HG02623 (cell line): ENCODE measurements around the gene GTF2A1.
A peak's percentile ranks its signal among the peaks of the same experiment; 100 is the strongest.
"Not testable (repeated sequence)": the region's sequence is repeated elsewhere in the genome, so short reads cannot be mapped to it uniquely, and the experiment has no call there.

Source experiments
- ATAC-seq: cut with Tn5 transposase; IDR thresholded peaks from one replicate; pipeline ENCODE4 v1.9.1; 2021; ENCODE audit warnings: moderate library complexity; ENCODE audit not compliant: unreplicated experiment

GTF2A1 gene

GRCh38 chr14:81220830-81221578 lies at the start of gene GTF2A1:
TSS of gene GTF2A1 (minus strand) at chr14:81220959. CDS start at chr14:81220518, 441 bp downstream.
- peak; percentile 65 for ATAC-seq

- no peak for ATAC-seq
These were observed 49.2 kb upstream of the GTF2A1 start for GRCh38 chr14:81269979-81270375.

GRCh38 chr14:81269100-81269978 lies 48.6 kb upstream of the GTF2A1 start:
- peak; percentile 83 for ATAC-seq

DNA sequence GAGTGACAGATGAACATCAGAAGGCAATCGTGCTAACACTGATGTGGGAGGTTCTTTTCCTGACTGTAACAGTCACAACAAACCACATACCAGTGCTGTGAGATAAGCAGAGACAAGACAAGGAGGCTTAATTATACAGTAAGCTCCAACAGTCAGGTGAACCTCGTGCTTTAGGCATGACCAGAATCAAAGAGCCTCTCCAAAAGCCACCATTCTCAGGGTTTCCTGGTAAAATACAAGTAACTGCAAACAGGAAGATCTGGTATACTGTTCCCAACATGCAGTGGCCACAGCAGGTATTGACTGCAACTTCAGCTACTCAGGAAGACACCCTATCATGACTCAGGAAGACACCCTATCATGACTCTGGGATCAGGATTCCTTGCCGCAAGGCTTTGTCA lies 47.3 kb upstream of the GTF2A1 start:
- no peak for ATAC-seq

- ATAC-seq, result no peak
These were observed 44.9 kb upstream of the GTF2A1 start for GRCh38 chr14:81265636-81266169.

GRCh38 chr14:81264671-81265070 lies 43.9 kb upstream of the GTF2A1 start:
- no peak for ATAC-seq

DNA sequence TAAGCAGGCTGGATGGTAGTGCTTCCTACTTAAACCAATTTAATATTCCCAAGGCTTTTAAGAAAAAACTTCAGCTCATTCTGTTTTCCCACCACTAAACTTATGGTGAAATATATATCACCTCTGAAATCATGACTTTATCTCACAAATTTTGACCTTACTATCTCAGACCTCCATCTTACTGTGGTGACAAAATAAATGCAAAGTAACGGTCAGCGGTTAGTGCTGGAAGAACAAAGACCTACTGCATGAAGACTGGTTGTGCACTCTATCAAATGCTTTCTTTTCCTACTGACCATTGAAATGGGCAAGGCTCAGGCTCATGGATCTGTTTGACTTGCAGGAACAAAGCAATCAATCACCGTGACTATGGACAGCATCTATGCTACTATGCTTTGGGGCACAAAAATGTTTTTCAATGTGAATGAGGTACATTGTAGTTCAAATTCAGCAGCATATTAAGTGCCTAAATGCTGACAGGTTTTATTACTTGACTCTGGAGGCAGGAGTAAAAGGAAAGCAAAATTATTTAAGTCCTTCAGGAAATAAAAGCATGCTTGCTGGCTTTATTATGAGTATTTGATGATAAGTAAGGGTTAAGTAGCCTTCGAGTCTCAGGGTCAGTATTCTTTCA lies 43.1 kb upstream of the GTF2A1 start:
- no peak for ATAC-seq

- no peak for ATAC-seq
These were observed 40.4 kb upstream of the GTF2A1 start for GRCh38 chr14:81261176-81261575.

DNA sequence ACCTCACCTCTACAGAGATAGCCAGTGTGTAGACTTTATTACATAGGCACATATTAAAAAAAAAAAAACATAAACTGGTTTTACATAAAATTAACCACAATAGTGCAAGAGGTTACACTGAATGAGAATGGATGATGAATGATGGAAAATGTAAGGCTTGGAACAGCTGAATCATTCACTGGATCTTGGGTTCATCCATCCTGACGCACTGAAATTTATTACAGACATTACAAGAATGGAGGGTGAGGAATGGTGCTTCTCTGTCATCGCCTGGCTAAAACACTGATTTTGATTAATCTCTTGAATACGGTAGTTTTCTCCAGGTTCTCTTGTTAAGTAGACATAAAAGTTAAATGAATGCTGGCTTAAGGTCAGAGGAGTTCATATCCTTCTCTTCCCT lies 40.0 kb upstream of the GTF2A1 start:
- ATAC-seq, result no peak

GRCh38 chr14:81256289-81256960 lies 35.7 kb upstream of the GTF2A1 start:
- peak; percentile 69 for ATAC-seq

- no peak for ATAC-seq
These were observed 31.5 kb upstream of the GTF2A1 start for GRCh38 chr14:81252278-81252677.

DNA sequence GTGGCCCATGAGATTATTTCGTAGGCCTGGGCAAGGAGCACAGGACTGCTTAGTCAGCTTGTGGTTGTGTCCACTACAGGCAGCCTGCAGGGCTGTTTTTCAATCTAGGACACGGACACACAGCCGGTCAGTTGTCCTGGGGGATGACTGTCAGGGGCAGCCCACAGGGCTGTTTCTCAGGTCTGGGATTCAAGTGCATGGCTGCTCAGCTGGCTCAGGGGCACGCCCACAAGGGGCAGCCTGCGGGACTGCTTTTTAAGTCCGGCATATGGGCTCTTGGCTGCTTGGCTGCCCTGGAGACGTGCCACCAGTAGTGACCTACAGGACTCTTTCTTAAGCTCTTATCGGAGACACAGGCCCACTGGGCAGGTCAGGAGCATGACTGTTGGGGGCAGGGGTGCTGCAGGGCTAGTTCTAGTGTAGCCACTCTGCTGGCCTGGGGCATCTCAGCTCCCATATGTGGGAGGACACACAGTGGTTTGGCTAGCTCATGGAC lies 26.6 kb upstream of the GTF2A1 start:
- ATAC-seq, result no peak

GRCh38 chr14:81246461-81247270 lies 25.9 kb upstream of the GTF2A1 start:
- no peak for ATAC-seq

GRCh38 chr14:81245771-81246170 lies 25.0 kb upstream of the GTF2A1 start:
- no peak for ATAC-seq

GRCh38 chr14:81244431-81244830 lies 23.7 kb upstream of the GTF2A1 start:
- not testable (repeated sequence) for ATAC-seq

DNA sequence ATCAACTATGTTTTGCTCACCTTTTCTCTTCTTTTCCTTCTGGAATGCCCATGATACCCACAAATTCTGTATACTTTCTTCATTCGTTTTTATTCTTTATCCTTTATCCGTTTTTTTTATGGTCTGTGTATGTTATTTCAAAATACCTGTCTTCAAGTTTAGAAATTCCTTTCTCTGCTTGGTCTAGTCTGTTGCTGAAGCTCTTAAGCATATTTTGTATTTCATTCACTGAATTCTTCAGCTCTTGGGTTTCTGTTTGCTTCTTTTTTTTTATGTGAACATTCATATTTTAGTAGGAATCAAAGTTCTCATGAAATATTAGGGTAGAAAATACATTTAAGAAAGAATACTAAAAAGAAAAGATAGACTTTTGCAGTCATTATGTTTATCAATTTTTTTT lies 22.7 kb upstream of the GTF2A1 start:
- no peak for ATAC-seq

- ATAC-seq, result not testable (repeated sequence)
These were observed 16.1 kb upstream of the GTF2A1 start for GRCh38 chr14:81236849-81237248.

DNA sequence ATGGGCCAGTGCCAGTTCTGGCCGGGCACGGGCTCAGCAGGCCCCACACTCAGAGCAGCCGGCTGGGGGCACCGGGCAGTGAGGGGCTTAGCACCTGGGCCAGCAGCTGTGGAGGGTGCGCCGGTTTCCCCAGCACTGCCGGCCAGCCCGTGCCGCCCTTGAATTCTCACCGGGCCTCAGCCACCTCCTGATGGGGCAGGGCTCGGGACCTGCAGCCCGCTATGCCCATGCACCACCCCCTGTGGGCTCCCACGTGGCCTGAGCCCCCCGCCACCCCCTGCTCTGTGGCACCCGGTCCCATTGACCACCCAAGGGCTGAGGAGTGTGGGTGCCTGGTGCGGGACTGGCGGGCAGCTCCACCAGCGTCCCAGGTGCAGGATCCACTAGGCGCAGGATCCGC lies 15.4 kb upstream of the GTF2A1 start:
- no peak for ATAC-seq

DNA sequence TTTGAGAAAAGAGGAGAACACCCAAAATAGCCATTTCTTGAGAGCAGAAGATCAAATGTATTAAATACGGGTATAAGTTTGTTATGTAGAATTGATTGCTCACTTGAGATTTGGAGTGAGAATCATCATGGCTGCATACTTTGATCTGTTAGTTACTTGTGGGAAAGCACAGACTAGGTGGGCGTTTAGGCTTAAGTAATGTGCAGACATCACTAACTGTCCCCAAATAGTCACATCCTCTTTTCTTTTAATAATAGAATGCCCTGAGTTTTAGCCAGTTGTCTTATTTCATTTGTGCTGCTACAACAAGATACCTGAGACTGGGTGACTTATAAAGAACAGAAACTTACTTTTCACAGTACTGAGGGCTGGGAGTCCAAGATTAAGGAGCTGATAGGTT lies 14.3 kb upstream of the GTF2A1 start:
- peak; percentile 58 for ATAC-seq

- ATAC-seq, result no peak
These were observed 13.5 kb upstream of the GTF2A1 start for GRCh38 chr14:81234278-81234677.
